ENCODE results near the gene RNF151.

GRCh38 chr16:1999866-2000514 is 33.3 kb downstream of the RNF151 start:
- TF ChIP-seq, protein P1, sequence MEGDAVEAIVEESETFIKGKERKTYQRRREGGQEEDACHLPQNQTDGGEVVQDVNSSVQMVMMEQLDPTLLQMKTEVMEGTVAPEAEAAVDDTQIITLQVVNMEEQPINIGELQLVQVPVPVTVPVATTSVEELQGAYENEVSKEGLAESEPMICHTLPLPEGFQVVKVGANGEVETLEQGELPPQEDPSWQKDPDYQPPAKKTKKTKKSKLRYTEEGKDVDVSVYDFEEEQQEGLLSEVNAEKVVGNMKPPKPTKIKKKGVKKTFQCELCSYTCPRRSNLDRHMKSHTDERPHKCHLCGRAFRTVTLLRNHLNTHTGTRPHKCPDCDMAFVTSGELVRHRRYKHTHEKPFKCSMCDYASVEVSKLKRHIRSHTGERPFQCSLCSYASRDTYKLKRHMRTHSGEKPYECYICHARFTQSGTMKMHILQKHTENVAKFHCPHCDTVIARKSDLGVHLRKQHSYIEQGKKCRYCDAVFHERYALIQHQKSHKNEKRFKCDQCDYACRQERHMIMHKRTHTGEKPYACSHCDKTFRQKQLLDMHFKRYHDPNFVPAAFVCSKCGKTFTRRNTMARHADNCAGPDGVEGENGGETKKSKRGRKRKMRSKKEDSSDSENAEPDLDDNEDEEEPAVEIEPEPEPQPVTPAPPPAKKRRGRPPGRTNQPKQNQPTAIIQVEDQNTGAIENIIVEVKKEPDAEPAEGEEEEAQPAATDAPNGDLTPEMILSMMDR (IDR thresholded peaks at IDR 0.05) = no peak
- TF ChIP-seq ZFX (IDR thresholded peaks at IDR 0.05; ENCODE audit: borderline replicate concordance) = no peak
